Loucy (cell line): ENCODE data around the gene FRMD4A.

Experiments used
- CTCF ChIP-seq: fragments of 200-600 bp; sonication (generic); conservative IDR thresholded peaks from 2 replicates; pipeline ENCODE4 v1.5.1; 2014; ENCODE audit warnings: mild to moderate bottlenecking, antibody characterized with exemption, low read length
- EZH2phosphoT487 ChIP-seq: fragments of 200-600 bp; IDR thresholded peaks from 2 replicates; pipeline ENCODE4 v1.6.1; 2018; ENCODE audit warnings: antibody characterized with exemption, mild to moderate bottlenecking, moderate library complexity, borderline replicate concordance

GRCh38 chr10:13949844-13950542 lies 380.7 kb downstream of the FRMD4A start:
- no peak for TF ChIP-seq CTCF
- no peak for TF ChIP-seq EZH2phosphoT487
